GM12878 (cell line): ENCODE measurements around the gene POLN.
A peak's percentile ranks its signal among the peaks of the same experiment; 100 is the strongest.

Experiments used
- IKZF1 ChIP-seq: fragments of 450-650 bp; conservative IDR thresholded peaks from 2 replicates; pipeline ENCODE4 v1.6.1; 2017; ENCODE audit warnings: antibody characterized with exemption, mild to moderate bottlenecking
- MYC ChIP-seq: IDR thresholded peaks from 2 replicates; pipeline ENCODE4 v1.6.1; 2011; ENCODE audit warnings: mild to moderate bottlenecking, low read length, moderate library complexity, inconsistent platforms; ENCODE audit not compliant: insufficient read depth, insufficient replicate concordance, insufficient read length, severe bottlenecking
- POLR2A ChIP-seq: IDR thresholded peaks from 2 replicates; pipeline ENCODE4 v1.6.1; 2011; ENCODE audit warnings: low read depth, mild to moderate bottlenecking, low read length
- POLR2AphosphoS5 ChIP-seq: IDR thresholded peaks from 2 replicates; pipeline ENCODE4 v1.6.1; 2011; ENCODE audit warnings: mild to moderate bottlenecking, low read length, inconsistent platforms
- STAT3 ChIP-seq: IDR thresholded peaks from 2 replicates; pipeline ENCODE4 v1.6.1; 2011; ENCODE audit warnings: low read depth, low read length, improper control_type of control experiment
- ZBED1 ChIP-seq: IDR thresholded peaks from 2 replicates; pipeline ENCODE4 v1.6.1; 2016; ENCODE audit warnings: borderline replicate concordance
- ZNF217 ChIP-seq: fragments of 450-650 bp; IDR thresholded peaks from 2 replicates; pipeline ENCODE4 v1.6.1; 2017; ENCODE audit warnings: antibody characterized with exemption, mild to moderate bottlenecking
- TF ChIP-seq, protein P1 (sequence below), 3 experiments: IDR thresholded peaks in 2 of 3; conservative IDR thresholded peaks in 1 of 3; 2 replicates each; pipeline ENCODE4 v1.5.1; 2011; ENCODE audit warnings: low read depth in 3 of 3, low read length in 3 of 3, mild to moderate bottlenecking in 3 of 3, control low read depth in 2 of 3, moderate library complexity in 2 of 3, inconsistent platforms in 1 of 3, mixed read lengths in 1 of 3; ENCODE audit not compliant: control insufficient read depth in 2 of 3, insufficient read depth in 1 of 3; ENCODE audit errors: extremely low read depth in 1 of 3
- TF ChIP-seq, protein P2 (sequence below): IDR thresholded peaks from 2 replicates; pipeline ENCODE4 v1.6.1; 2011; ENCODE audit warnings: low read depth, low read length, improper control_type of control experiment, borderline replicate concordance
- TF ChIP-seq, protein P3 (sequence below): fragments of 450-650 bp; IDR thresholded peaks from 2 replicates; pipeline ENCODE4 v1.6.1; 2016; ENCODE audit warnings: mild to moderate bottlenecking
- TF ChIP-seq, protein P4 (sequence below): IDR thresholded peaks from 2 replicates; pipeline ENCODE4 v1.6.1; 2012; ENCODE audit warnings: low read depth, low read length, improper control_type of control experiment

DNA sequence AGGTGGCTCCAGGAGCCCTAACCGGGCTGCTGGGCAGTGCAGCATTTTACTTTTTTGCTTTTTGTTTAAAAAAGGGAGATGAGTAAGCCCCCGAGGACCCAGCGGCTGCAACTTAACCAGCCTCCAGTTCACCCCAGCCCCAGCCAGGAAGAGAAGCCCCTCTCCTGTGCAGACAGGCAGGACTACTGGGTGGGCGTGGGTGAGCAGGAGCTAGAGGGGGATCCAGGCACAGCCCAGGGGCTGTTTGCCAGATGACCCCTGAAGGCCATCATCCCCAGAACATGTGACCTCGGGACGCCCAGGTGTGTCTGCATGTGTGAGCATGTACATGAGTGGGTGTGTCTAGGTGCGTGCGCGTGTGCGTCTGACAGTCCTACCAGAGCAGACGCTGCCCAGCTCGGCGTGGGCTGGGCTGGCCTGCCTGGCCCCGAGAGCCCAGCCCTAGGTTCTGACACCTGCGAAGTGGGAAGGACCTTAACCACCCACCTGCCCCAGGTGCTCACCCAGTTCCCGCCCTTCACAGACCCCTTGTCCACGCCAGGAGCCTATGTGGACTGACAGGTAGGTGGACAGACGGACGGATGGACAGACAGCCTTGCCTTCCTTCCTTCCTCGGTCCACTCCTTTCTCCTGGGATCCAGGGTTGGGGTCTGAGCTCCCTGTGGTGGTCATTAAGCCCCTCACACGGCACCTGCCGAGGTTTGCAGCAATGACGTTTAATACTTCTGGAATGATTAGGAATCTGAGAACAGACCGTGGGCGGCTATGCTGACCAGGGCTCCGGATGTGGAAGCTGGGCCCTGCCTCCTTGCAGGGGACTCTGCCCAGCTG is 7.8 kb upstream of the POLN start:
- TF ChIP-seq, protein P1, sequence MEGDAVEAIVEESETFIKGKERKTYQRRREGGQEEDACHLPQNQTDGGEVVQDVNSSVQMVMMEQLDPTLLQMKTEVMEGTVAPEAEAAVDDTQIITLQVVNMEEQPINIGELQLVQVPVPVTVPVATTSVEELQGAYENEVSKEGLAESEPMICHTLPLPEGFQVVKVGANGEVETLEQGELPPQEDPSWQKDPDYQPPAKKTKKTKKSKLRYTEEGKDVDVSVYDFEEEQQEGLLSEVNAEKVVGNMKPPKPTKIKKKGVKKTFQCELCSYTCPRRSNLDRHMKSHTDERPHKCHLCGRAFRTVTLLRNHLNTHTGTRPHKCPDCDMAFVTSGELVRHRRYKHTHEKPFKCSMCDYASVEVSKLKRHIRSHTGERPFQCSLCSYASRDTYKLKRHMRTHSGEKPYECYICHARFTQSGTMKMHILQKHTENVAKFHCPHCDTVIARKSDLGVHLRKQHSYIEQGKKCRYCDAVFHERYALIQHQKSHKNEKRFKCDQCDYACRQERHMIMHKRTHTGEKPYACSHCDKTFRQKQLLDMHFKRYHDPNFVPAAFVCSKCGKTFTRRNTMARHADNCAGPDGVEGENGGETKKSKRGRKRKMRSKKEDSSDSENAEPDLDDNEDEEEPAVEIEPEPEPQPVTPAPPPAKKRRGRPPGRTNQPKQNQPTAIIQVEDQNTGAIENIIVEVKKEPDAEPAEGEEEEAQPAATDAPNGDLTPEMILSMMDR (IDR thresholded peaks at IDR 0.05 in 2 of 3, conservative IDR thresholded peaks at IDR 0.05 in 1 of 3; ENCODE audit: control insufficient read depth in 2 of 3, extremely low read depth in 1 of 3, insufficient read depth in 1 of 3, low read depth in 3 of 3, low read length in 3 of 3): no peak
- TF ChIP-seq POLR2A (peak; percentile 43; the same call in 1 of the 2 replicates), STAT3 (no peak), IKZF1 (no peak), ZNF217 (no peak), POLR2AphosphoS5 (no peak), ZBED1 (no peak), MYC (no peak)
- TF ChIP-seq, protein P2, sequence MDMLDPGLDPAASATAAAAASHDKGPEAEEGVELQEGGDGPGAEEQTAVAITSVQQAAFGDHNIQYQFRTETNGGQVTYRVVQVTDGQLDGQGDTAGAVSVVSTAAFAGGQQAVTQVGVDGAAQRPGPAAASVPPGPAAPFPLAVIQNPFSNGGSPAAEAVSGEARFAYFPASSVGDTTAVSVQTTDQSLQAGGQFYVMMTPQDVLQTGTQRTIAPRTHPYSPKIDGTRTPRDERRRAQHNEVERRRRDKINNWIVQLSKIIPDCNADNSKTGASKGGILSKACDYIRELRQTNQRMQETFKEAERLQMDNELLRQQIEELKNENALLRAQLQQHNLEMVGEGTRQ: no peak
- TF ChIP-seq, protein P3, sequence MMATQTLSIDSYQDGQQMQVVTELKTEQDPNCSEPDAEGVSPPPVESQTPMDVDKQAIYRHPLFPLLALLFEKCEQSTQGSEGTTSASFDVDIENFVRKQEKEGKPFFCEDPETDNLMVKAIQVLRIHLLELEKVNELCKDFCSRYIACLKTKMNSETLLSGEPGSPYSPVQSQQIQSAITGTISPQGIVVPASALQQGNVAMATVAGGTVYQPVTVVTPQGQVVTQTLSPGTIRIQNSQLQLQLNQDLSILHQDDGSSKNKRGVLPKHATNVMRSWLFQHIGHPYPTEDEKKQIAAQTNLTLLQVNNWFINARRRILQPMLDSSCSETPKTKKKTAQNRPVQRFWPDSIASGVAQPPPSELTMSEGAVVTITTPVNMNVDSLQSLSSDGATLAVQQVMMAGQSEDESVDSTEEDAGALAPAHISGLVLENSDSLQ: no peak
- TF ChIP-seq, protein P4, sequence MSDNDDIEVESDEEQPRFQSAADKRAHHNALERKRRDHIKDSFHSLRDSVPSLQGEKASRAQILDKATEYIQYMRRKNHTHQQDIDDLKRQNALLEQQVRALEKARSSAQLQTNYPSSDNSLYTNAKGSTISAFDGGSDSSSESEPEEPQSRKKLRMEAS: no peak
